Fibroblast of skin of left biceps (primary cell): ENCODE results near the gene CSTF3.
"Not testable (repeated sequence)": the region's sequence is repeated elsewhere in the genome, so short reads cannot be mapped to it uniquely, and the experiment has no call there.

Experiments used
- DNase-seq, 2 experiments: peaks; one replicate each; pipeline ENCODE4 v3.0.0-alpha.2; 2013; ENCODE audit warnings: low read depth in 2 of 2

Gene CSTF3

GRCh38 chr11:33086017-33086416 is 75.3 kb downstream of the CSTF3 start:
- no peak for DNase-seq

- DNase-seq: no peak
Observed at GRCh38 chr11:33083918-33084317, 77.4 kb downstream of the CSTF3 start.

- DNase-seq: no peak
Observed at GRCh38 chr11:33072465-33072864, 88.8 kb downstream of the CSTF3 start.

GRCh38 chr11:33068611-33069340 is 92.5 kb downstream of the CSTF3 start:
- no peak for DNase-seq

- DNase-seq: no peak
Observed at GRCh38 chr11:33067294-33067693, 94.0 kb downstream of the CSTF3 start.

- DNase-seq: peak; percentile 16 to 26
Observed at GRCh38 chr11:33065445-33066178, 95.7 kb downstream of the CSTF3 start.

- no peak for DNase-seq
Observed at GRCh38 chr11:33064866-33065265, 96.4 kb downstream of the CSTF3 start.

GRCh38 chr11:33064033-33064825 is 97.1 kb downstream of the CSTF3 start:
- no peak for DNase-seq

- peak; percentile 17 to 23 for DNase-seq
Observed at GRCh38 chr11:33063326-33063881, 97.9 kb downstream of the CSTF3 start.

GRCh38 chr11:33062137-33062536 is 99.1 kb downstream of the CSTF3 start:
- no peak for DNase-seq

- no peak for DNase-seq
Observed at GRCh38 chr11:33060271-33060670, 101.0 kb downstream of the CSTF3 start.

- no peak for DNase-seq
Observed at GRCh38 chr11:33059331-33060007, 101.8 kb downstream of the CSTF3 start.

- no peak for DNase-seq
Observed at GRCh38 chr11:33057284-33057683, 104.0 kb downstream of the CSTF3 start.

GRCh38 chr11:33055375-33055774 is 105.9 kb downstream of the CSTF3 start:
- no peak for DNase-seq

GRCh38 chr11:33052231-33052630 is 109.0 kb downstream of the CSTF3 start:
- DNase-seq: no peak

GRCh38 chr11:33049565-33050408 is 111.5 kb downstream of the CSTF3 start:
- not testable (repeated sequence) for DNase-seq

GRCh38 chr11:33048701-33049100 is 112.6 kb downstream of the CSTF3 start:
- DNase-seq: not testable (repeated sequence)

GRCh38 chr11:33045551-33046255 is 115.6 kb downstream of the CSTF3 start:
- DNase-seq: no peak

GRCh38 chr11:33044285-33044756 is 117.0 kb downstream of the CSTF3 start:
- no peak for DNase-seq
